NCI-H345 treated with DMSO at 0.1 percent for 48 hours (cell line): ENCODE measurements around the gene SLC9A9.
"Not testable (repeated sequence)": the region's sequence is repeated elsewhere in the genome, so short reads cannot be mapped to it uniquely, and the experiment has no call there.

Source experiments
- DNase-seq: peaks from one replicate; lab custom pipeline; 2025; ENCODE audit not compliant: unreplicated experiment; lab: John Stamatoyannopoulos, UW

Gene SLC9A9

DNA sequence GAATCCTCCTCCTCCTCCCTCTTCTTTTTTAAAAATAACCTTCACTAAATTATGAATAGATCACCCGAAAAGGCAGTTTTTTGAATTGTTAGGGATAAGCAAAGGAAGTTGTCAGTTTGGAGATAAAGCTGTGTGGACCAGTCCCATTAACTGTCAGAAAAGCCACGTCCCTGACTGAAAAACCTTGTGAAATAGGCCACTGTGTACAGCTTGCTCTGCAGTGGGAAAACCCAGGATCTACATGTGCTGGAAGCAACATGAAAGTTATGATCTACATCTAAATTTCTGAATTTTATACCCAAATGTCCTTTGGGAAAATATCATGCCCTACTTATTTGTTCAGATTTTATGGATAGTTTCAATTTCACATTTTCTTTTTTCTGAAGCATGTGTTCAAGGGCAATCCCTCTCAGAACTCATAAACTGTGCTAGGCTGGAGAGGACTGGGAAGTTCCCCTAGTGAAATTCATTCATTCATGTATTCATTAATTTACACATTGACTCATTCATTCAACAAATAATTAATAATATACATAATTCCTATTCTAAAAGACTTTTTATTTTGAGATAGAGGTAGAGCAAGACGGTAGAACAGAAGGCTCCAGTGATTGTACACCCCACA is 149.5 kb downstream of the SLC9A9 start:
- no peak for DNase-seq

DNA sequence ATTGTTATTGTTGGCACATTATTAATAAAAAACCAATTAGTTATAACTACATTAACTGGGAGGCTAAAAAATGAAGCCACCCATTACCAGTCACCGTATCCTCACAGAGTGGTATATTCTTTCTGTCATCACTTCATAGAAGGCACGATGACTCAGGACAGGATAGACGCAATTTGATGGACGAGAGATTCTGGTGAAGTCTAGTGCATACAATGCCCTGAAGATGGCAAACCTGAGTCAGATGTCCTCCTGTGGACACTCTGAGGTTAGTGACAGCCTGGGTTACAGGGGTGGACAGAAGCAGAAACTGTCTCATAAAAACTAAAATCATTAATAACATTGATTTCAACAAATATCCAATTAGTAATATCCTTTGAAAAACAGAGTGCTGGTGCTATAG is 150.3 kb downstream of the SLC9A9 start:
- no peak for DNase-seq

DNA sequence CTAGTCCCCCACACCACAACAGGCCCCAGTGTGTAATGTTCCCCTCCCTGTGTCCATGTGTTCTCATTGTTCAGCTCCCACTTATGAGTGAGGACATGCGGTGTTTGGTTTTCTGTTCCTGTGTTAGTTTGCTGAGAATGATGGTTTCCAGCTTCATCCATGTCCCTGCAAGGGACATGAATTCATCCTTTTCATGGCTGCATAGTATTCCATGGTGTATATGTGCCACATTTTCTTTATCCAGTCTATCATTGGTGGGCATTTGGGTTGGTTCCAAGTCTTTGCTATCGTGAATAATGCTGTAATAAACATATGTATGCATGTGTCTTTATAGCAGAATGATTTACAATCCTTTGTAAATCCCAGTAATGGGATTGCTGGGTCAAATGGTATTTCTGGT is 152.9 kb downstream of the SLC9A9 start:
- DNase-seq, result not testable (repeated sequence)

DNA sequence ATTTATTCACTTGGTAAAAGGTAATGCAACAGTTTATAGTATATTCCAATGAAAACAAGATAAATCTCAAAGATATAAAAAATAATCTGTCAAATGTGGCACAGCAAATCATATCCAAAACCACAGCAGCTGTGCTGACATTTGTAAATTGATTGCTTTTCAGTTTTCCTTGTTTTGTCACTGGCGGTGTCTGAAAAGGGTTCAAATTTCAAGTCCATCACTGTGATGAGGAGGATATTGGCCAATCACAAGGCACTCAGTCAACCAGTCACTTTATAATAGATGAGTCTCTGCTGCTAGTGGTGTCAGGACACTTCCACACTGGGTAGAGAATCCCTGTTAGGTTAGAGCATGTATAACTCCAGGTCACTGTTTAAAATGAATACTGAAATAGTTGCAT is 154.8 kb downstream of the SLC9A9 start:
- DNase-seq, result no peak

DNA sequence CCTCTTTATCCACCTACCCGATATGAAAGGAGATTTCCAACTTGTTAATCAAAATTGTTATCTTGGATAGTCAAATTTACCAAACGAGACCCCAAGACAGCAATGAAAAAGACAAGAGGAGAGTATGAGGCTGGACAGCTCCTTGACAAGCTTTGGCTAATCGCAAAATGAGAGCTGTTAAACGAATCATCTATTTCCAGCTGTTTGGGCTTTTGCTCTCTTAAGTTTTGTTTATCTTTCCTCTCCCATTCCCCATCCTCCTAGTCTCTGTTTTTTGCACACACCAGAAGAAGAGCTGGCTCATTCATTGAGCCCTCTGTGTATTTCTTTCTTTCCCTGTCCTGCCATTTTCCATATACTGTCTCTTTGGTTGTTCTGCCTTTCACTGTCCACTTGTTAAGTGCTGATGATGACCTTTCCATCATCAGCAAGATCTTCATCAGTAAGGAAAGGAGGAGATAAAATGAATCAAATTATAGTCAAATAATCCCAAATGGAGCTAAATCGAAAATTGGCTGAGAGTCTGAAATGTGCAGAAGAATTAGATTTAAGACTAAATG is 161.6 kb downstream of the SLC9A9 start:
- DNase-seq, result no peak

DNA sequence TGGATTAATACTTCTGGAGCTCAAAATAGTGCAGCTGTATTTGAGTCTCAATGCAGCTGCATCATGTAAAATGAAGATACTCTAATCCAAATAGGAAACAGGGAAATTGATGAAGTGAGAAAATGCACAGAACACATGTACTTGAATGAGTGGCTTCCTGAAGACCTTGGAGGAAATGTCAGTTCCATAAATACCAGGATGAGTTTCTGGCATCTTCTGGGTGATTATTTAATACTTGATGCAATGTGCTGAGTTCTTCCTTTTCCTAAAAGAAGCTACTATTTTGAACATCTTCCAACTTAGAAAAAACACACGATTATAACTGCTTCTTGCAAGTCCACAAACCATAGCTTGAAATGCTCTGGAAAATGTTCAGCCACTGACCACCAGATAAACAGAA is 162.8 kb downstream of the SLC9A9 start:
- DNase-seq, result no peak

DNA sequence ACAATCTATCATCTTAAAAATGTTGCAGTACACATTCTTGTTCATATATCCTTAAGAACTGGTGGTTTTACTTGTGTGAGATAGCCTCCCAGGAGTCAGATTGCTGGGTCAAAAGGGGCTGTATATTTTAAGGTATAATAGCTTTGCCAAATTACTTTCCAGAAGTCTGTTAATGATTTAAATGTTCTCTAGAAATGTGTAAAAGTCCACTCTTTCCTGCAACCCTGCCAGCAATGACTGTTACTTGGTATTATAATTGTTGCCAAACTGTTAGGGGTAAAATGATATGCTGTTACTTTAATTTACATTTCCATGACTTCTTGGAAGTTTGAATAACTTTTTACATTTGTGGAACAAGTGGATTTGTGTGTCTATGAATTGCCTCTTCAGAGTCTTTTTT is 170.8 kb downstream of the SLC9A9 start:
- DNase-seq, result no peak

DNA sequence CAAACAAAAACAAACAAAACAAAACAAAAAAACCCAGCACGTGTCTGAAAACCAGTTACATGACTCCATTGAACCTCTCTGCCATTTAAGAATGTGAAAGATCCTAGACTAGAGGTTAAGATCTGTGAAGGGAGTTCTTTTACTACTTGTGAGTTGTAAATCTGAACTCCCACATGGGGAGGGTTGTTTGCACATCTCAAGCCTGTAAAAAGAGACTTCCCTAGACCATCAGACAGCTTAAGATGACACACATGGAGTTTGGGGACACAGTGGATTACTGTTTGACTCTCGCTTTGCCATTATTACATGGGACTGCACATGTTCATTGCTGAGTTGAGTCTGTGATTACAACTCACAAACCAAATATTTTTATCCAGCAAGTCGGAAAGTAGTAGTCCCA is 171.5 kb downstream of the SLC9A9 start:
- no peak for DNase-seq

DNA sequence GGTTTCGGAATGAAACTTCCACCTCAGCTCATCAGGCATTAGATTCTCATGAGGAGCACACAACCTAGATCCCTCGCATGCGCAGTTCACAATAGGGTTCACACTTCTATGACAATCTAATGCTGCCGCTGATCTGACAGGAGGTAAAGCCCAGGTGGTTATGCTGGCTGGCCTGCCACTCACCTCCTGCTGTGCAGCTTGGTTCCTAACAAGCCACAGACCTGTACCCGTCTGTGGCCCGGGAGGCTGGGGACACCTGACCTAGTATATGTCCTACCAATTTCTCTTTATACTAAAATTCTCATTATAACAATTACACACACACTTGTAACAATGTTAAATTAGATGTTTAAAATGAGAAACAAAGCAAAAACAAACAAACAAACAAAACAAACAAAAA is 172.2 kb downstream of the SLC9A9 start:
- no peak for DNase-seq

DNA sequence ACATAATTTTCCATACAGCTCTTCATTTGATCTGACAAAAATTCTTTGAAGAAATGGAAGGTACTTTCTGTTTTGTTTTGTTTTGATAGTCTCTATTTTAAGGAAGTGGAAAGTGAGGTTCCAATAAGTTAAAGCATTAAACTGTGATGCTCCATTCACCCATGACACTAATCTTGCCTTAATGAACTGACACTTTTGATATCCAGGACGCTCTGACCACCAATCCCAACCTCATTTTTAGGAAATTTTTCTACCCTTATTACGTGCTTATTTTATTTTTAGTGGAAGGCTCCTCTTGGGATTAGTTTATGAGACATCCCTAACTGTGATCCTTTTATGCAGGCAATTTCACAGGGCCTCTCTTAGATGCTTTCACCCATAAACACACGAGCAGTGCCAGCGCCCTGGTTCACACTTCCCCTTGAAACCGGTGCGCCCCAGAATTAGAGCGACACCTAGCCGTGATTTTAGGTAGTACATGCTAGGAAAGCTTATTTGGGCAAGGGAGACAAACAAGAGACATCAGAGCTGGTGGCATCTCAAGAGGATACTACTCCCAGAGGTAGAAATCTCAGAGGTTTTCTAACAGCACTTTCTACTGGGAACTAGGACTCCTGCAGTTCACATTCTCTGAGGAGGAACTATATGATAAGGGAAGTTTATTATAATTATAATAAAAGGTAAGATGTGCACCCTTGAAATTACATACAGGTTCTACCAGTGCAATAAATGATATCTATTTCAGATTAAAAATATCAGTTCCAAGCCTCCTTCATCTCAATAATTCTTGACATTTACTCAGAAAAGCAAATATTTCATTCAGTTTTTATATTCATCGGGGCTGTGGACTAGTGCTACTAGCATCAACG is 173.9 kb downstream of the SLC9A9 start:
- peak; percentile 8 for DNase-seq

DNA sequence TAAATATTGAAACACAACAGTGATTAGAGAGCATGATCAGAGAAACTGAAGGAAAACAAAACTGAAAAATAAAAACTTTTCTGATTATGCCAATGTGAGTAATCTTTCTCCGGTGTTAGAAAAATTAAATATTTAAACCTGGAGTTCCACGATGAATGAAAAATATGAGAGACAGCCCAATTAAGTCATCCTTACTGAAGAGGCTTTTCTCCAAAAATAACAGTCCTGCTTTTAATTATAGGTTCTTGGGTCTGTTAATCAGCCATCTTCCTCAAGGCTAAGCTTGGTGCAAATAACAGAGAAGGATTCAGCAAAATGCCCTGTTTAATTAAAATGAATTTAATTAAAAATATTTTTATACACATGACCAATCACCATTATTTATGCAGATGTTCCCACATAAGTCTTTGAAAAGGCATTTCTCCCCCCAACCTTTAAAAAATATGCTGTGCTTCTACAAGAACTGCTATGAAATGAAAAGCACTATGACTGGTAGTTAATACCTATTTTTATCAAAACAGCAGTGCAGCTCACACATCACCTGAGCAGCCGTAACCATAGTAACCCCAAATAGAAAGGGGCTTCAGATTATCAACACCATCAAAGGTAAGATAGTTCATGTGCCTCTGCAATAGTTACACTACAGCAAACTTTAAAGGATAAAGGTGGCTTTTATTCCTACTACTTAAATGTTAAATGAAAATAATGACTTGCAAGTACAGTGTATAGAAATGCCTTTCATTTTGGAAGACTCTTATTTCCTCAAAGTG is 175.7 kb downstream of the SLC9A9 start:
- DNase-seq, result no peak

DNA sequence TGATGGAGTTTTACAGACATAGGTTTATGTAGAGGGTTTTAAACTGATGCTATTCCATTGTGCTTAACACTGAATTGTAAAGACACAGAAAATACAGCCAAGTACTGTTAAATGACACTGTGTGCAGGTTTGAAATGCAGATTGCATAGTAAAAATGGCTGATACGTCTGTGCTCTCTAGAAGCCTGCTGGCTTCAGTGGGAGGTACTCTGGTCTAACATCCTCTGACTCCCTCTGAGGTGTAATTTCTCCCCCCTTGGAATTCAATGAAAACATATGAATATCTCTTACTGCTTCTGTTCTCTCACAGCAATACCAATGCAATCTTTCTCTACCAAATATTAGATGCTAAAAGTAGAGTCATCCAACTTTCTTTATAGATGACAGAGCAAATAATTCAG is 176.6 kb downstream of the SLC9A9 start:
- no peak for DNase-seq

DNA sequence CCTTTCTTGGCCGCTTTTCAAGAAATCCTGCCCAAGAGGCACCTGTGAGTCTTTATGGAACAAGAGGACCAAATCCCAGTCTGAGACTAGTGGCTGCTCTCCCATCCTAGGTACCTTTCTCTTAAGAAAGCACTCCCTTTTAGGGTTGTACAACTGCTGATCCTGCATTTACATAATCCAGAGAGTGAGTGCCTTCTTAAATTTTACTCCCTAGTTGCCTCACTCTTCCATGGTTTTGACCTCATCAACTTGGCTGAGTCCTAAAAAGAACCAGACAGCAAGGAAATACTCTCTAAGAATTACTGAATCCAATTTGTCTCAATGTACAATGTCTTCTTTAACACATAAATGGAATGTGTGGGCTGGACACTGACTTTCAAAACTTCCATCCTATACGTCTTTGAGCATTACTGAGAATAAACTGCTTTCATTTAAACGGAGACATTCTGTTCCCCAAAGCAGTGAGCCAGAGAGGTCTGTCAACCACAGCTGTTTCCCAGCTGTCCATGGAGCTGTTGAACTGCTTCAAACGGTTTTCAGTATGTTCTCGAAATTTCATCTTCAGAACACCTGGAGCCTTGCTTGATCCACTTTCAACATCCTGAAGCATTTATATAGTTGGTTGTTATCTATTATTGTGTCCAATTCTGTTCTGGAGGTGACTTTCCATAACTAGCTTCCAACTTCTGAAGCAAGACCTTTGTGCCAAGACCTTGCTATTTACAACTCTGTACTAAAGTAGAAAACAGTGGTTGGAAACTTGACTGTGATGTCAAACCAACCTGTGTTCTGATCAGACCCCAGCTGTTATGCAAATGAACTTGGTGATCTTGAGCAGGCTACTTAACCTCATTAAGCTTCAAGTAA is 179.1 kb downstream of the SLC9A9 start:
- DNase-seq, result no peak

DNA sequence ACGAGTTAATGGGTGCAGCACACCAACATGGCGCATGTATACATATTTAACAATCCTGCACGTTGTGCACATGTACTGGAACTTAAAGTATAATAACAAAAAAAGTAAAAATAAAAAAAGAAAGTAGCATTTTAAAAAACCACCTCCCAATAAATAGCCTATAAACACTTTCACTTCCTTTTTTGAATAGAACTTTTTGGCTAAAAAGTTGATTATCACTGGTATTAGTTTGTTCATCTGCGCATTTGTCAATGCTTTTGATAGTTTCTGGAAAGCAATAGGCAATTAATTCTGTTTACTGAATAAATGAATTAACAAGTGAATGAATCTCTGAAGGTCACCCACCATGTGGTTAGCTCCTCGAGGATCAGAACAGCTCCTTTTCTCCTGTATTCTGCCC is 179.9 kb downstream of the SLC9A9 start:
- no peak for DNase-seq

DNA sequence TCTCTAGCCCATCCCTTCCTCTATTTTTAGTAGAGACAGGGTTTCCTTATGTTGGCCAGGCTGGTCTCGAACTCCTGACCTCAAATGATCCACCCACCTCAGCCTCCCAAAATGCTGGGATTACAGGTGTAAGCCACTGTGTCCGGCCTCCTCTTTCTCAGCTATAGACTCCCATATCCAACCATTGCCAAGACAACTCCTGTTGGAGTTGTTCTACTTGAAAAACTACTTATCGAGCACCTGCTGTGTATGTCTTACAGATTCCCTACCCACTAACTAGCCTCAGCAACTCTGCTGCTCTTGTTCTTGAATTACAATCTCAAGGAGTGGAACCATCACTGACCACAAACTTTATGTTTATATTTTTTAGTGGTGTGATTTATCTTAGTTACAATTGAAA is 186.6 kb downstream of the SLC9A9 start:
- no peak for DNase-seq

DNA sequence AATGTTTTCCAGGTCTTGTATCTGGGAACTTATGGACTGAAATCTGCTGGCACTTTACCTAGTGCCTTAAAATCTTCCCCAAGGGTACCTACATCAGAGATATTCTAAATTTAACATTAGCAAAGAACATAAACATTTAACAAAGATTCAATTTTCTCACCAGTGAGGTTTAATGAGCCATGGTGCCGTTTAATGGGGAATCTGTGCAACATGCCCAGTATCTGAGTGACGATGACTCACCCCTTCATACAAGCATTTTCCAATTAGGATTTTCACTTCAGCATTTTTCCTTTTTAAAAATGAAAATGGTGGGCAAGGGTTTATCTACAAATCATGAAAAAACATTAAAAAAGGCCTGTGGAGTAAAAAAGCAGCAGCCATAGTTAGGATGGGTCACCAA is 189.4 kb downstream of the SLC9A9 start:
- no peak for DNase-seq

DNA sequence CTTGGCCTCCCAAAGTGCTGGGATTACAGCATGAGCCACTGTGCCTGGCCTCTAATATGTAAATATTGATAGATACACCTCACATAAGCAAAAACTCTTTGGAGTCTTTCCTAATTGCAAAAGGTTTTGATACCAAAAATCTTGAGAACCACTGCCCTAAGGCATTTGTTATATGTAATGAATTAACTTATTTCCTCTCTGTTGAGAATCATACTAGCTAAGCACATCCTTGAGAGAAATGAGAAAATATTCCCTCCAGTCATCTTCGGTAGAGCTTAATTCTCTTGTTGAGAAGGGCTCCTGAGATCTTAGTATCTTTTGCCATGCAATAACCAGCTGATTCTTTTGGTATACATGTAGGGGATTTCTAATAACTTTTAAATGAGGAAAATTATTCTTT is 190.2 kb downstream of the SLC9A9 start:
- DNase-seq, result no peak

DNA sequence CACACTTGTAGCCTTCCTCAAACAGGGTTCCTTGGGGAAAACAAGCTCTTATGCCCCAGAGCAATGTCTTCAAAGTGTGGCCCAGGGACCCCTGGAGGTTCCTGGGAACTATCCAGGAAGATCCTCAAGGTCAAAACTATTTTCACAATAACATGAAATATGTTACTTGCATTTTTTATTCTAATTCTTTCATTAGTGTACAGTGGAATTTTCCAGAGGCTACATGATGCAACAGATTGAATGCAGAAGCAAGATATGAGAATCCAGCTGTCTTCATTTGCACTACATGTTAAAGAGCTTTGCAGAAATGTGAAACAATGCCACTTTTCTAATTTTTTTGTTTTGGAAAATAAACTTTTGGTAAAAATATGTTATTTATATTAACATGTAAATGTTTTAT is 190.9 kb downstream of the SLC9A9 start:
- no peak for DNase-seq

DNA sequence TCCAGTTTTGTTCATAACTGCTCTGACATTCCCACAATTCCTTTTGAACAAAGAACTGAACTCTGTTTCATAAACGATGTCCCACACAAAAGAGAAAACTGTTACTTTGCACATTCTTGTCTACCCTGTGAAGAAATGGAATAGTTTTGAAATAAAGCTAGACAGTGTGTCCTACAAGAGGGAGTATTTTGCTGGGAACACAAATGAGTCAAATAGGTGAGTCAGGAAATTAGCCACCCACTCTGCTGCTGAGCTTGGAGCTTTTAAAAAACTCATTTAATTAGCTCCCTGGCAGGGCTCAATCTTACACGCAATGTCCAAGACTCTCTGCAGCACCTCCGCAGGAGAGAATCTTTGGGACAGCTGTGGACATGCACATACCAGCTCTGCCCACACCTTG is 193.4 kb downstream of the SLC9A9 start:
- DNase-seq, result no peak

DNA sequence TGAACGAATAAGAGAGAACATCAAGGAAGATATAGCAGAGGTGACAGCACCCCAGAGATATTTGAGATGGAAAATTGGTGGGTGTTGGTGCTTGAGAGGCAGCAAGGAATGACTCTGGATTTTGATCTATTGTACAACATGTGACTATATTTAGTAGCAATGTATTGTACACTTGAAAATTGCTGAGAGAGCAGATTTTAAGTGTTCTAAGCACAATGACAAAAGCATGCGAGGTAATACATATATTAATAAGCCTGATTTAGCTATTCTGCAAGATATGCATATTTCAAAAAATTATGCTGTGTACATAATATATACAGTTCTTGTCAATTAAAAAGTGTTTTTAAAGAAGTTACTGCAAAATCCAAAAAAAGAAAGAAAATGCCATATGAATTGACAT is 194.3 kb downstream of the SLC9A9 start:
- DNase-seq, result no peak

DNA sequence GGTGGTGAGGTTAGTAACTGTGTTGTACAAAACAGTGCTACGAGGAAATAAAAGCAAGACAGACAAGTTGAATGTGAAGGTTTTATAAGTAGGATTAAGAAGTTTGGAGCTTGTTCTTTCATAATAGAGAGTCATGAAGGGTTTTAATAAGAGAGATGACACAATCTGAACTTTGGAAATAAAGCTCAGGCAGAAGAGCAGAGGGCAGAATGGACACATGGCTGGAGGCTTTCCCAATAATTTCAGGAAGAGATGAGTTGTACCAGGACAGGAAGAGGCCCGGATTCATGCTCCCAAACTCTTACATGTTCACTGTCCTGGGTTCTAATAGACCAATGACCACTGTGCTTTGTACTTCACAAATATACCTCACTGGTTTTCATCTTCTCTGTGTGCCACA is 194.8 kb downstream of the SLC9A9 start:
- no peak for DNase-seq
